ENCODE measurements around the gene TCTN1.
"Not testable (repeated sequence)": the region's sequence is repeated elsewhere in the genome, so short reads cannot be mapped to it uniquely, and the experiment has no call there.

Gene TCTN1

GRCh38 chr12:110591451-110592051 lies 22.4 kb upstream of the TCTN1 start:
- H3K4me3 ChIP-seq (ENCODE audit: low read depth in 1 of 2, low read length in 1 of 2) = peak overlapping the region; percentile 49 to 50

GRCh38 chr12:110592078-110592477 lies 21.9 kb upstream of the TCTN1 start:
- Histone ChIP-seq H3K27me3 (no peaks in the 10 kb centered on the region), H3K4me1 (ENCODE audit: control insufficient read depth in 1 of 2, insufficient read depth in 1 of 2, low read depth in 1 of 2, low read length in 1 of 2) (peaks cover 25 to 27% of the 10 kb centered on the region in 2 experiments), H3K9me3 (no peaks in the 10 kb centered on the region), H3K4me3 (ENCODE audit: low read depth in 1 of 2, low read length in 1 of 2) (no peak overlapping the region), H3K36me3 (no peaks in the 10 kb centered on the region), H3K27ac (peak overlapping the region; percentile 98)
- no peak for TF ChIP-seq CTCF (IDR thresholded peaks at IDR 0.05)

More at GRCh38 chr12:110591451-110592051, 22.4 kb upstream of the TCTN1 start:
- H3K27ac ChIP-seq = peak overlapping the region; percentile 98
- peaks cover 25 to 27% of the 10 kb centered on the region in 2 experiments for H3K4me1 ChIP-seq (ENCODE audit: control insufficient read depth in 1 of 2, insufficient read depth in 1 of 2, low read depth in 1 of 2, low read length in 1 of 2)
- H3K9me3 ChIP-seq = no peaks in the 10 kb centered on the region
- no peaks in the 10 kb centered on the region for H3K27me3 ChIP-seq
- H3K36me3 ChIP-seq = no peaks in the 10 kb centered on the region
- no peak for TF ChIP-seq CTCF (IDR thresholded peaks at IDR 0.05)

- H3K27me3 ChIP-seq; H3K4me3 ChIP-seq (ENCODE audit: low read depth in 1 of 2, low read length in 1 of 2); H3K36me3 ChIP-seq; H3K9me3 ChIP-seq: not testable (repeated sequence)
- peaks cover 25 to 27% of the 10 kb centered on the region in 2 experiments for H3K4me1 ChIP-seq (ENCODE audit: control insufficient read depth in 1 of 2, insufficient read depth in 1 of 2, low read depth in 1 of 2, low read length in 1 of 2)
- H3K27ac ChIP-seq = peak overlapping the region; percentile 6
Measured at GRCh38 chr12:110592919-110593318, 21.0 kb upstream of the TCTN1 start.

GRCh38 chr12:110597885-110598284 lies 16.0 kb upstream of the TCTN1 start:
- Histone ChIP-seq H3K36me3 (no peaks in the 10 kb centered on the region), H3K27me3 (no peaks in the 10 kb centered on the region), H3K27ac (no peak overlapping the region), H3K4me1 (ENCODE audit: control insufficient read depth in 1 of 2, insufficient read depth in 1 of 2, low read depth in 1 of 2, low read length in 1 of 2) (peaks cover 25 to 31% of the 10 kb centered on the region in 2 experiments), H3K9me3 (no peaks in the 10 kb centered on the region), H3K4me3 (ENCODE audit: low read depth in 1 of 2, low read length in 1 of 2) (no peak overlapping the region)
- TF ChIP-seq CTCF (IDR thresholded peaks at IDR 0.05) = no peak

- Histone ChIP-seq H3K36me3 (no peaks in the 10 kb centered on the region), H3K4me1 (ENCODE audit: control insufficient read depth in 1 of 2, insufficient read depth in 1 of 2, low read depth in 1 of 2, low read length in 1 of 2) (peaks cover 25 to 33% of the 10 kb centered on the region in 2 experiments), H3K4me3 (ENCODE audit: low read depth in 1 of 2, low read length in 1 of 2) (no peak overlapping the region), H3K27me3 (no peaks in the 10 kb centered on the region), H3K9me3 (no peaks in the 10 kb centered on the region), H3K27ac (peak overlapping the region; percentile 82)
- TF ChIP-seq CTCF (IDR thresholded peaks at IDR 0.05) = no peak
Measured at GRCh38 chr12:110599334-110599733, 14.6 kb upstream of the TCTN1 start.

GRCh38 chr12:110600254-110600653 lies 13.7 kb upstream of the TCTN1 start:
- H3K27ac ChIP-seq = peak overlapping the region; percentile 82
- peak; percentile 46 for TF ChIP-seq CTCF (IDR thresholded peaks at IDR 0.05)
- no peaks in the 10 kb centered on the region for H3K36me3 ChIP-seq
- H3K9me3 ChIP-seq = no peaks in the 10 kb centered on the region
- H3K4me3 ChIP-seq (ENCODE audit: low read depth in 1 of 2, low read length in 1 of 2) = no peak overlapping the region
- H3K4me1 ChIP-seq (ENCODE audit: control insufficient read depth in 1 of 2, insufficient read depth in 1 of 2, low read depth in 1 of 2, low read length in 1 of 2) = peaks cover 34 to 42% of the 10 kb centered on the region in 2 experiments
- H3K27me3 ChIP-seq = no peaks in the 10 kb centered on the region
